ENCODE measurements around the gene LRRC1. TPM values are rescaled to one million over a fixed set of nuclear protein-coding genes. Genes with fewer than 3 reads are reported as not detected.
A peak's percentile ranks its signal among the peaks of the same experiment; 100 is the strongest.

Gene LRRC1
- total RNA-seq, 1 experiment from 2014 or later: 18.4 TPM

DNA sequence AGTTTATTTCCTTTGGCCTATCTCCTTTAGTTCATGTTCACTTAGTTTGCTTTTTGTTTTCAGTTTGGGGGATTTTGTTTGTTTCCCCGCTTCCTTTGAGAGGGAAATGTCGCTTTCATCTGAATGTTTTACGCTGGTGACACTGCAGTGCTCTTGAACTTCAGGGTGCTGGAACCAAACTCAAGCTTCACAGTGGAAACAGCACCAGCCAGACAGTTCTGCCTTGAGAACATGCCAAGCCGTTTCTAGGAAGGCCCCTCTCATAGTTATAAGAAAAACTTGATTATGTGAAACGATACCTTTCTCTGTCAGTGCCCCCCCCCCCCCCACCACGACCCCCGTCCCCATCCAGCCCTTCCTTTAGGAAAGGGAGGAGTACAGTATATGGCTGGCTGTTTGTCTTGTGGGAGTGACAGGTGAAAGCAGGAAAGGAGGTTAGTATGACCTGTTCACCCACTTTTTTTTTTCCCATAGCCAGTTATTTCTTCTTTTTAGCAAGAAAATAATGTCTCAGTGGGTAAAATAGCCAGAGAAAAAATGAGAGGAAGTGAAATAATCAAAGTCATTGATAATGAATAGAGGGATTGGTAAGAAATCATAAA lies 130.1 kb downstream of the LRRC1 start:
- no peak for DNase-seq (ENCODE audit: low read depth)

DNA sequence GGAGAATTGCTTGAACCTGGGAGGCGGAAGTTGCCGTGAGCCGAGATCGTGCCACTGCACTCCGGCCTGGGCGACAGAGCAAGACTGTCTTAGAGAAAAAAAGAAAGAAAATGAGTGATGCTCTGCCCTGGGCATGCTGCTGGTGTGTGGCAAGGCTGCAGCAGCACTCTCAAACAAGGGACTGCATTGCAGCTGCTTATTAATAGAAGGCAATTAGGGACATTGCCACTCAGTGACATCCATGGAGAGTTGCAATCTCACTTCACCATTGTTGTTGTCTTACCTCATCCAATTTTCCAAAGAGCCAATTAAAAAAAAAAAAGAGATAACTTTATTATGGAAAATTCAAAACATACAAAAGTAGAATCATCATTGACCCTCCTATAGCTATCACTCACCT lies 131.1 kb downstream of the LRRC1 start:
- no peak for DNase-seq (ENCODE audit: low read depth)

DNA sequence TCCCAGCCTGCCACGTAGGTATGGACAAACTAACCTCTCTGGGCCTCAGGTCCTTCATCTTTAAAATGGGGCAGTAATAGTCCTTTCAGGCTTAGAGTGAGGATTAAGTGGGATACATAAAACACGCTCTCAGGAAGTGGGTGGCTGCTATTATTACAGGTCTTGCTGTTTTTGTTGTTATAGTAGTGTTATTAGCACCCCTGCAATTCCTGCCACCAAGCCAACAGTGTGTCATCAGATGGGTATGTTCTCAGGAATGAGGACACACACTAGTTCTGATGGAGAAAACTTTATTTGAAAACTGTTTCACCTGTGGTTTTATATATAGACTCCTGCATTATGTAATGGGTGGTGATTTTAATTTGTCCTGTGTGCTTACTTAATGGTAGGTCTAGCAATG lies 131.7 kb downstream of the LRRC1 start:
- peak; percentile 91 for DNase-seq (ENCODE audit: low read depth)

DNA sequence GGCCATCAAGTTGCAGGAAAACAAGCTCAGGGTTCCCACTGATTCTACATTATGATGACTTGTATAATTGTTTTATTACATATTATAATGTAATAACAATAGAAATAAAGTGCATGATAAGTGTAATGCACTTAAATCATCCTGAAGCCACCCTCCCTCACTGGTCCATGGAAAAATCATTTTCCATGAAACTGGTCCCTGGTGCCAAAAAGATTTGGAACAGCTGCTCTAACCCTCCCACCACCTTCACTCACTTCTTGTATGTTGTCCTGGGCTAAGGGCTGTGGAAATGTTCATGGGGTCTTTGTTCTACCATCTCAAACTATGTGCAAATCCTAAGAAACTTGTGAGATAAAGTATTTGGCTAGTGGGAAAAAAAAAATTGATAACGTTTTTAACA lies 133.8 kb downstream of the LRRC1 start:
- DNase-seq (ENCODE audit: low read depth): no peak

DNA sequence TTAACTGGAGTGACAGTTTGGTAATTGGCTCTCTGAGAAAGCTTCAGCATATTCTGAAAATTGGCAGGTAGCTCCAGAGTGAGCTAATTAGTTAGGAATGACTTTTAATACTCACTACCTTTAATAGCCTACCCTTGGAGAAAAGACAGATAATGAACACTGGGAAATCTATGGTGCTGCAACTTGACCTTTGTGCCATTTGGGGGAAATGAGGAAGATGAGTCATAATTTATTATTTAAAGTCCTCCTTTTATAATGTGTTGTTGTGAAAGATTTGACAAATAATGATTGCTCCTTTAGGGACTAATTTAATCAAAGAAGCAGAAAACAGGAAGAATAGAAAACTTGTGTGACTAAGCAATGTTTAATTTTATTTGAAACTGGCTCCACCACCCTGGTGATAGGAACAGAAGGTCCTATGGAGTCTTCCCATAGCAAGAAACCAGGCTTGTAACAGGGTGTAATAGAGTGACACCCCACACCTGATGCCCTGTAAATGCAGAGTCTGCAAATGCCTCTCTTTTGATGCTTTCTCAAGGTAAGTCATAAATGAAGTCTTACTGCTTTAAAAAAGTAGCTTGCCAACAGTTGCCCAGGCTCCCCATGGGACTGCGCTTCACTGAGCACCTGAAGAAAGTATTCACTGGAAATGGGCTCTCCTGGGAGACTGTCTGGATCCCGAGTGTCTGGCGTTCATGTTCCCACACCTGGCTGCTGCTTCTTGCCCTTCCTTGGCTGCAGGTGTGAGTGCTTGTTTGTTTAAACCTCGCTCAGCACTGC lies 134.4 kb downstream of the LRRC1 start:
- peak; percentile 90 for DNase-seq (ENCODE audit: low read depth)

DNA sequence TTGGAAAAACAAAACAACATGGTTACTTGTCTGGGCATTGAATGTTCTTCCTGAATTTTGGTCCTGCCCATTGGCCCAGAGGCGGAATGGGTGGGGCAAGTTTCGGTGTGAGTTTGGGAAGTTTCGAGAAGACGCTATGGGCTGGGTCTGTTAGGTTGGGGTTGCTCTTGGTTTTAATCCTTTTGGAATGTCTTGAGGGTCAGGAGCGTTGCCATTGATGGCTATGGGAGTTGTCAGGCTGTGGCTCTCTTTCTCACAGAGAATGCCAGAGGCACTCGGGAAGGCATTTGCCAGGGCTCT lies 135.0 kb downstream of the LRRC1 start:
- no peak for DNase-seq (ENCODE audit: low read depth)

DNA sequence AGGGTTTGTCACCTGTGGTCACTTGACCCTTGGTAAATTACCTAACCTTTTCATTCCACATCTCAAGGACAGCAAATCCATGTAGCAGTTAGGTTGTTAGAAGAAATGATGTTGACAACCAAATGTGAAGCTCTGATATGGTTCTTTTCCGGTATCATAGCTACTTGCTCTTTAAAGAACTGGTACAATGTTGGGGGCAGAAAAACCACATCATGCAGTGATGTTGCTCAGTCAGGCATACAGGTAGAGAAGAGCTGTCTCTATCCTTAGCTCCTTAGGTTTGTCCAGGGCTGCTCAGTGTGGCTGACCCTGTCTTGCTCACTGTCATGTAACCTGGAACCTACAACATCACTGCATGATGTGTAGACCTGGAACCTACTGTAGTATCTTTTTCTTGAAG lies 135.5 kb downstream of the LRRC1 start:
- no peak for DNase-seq (ENCODE audit: low read depth)

DNA sequence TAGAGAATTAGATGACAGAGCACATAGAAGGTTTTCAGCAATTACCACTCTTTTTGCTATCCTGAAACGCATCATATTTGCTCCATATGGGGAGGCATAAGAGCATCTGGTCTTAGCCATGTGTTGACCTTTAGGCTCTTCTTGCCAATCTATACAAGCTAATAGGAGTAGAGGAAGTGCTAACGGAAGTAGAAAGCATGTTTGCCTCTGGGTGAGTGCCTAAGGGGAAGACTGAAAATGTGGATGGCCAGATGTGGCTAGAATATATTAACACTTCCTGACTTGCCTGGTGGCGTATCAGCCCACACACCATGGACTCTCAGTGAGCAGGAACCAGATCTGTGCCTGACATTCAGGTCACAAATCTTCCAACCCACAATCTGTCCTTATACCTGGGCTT lies 136.3 kb downstream of the LRRC1 start:
- no peak for DNase-seq (ENCODE audit: low read depth)

DNA sequence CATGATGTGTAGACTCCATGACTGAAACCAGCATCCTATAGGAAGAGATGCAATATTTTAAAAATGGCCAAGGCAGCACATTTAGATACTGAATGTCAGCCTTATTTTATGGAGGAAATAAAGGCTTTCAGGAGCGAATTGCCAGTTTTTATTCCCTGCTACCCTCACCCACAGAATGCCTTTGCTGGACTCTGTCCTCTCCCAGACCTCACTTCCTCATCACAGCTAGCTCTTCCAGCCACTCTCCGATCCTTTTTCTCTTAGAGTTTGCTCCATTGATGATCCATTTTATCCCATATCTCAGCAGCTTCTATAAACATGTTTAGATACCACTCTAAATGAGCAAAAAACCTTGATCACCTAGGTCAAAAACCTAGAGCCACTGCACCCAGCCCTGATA lies 137.7 kb downstream of the LRRC1 start:
- no peak for DNase-seq (ENCODE audit: low read depth)

DNA sequence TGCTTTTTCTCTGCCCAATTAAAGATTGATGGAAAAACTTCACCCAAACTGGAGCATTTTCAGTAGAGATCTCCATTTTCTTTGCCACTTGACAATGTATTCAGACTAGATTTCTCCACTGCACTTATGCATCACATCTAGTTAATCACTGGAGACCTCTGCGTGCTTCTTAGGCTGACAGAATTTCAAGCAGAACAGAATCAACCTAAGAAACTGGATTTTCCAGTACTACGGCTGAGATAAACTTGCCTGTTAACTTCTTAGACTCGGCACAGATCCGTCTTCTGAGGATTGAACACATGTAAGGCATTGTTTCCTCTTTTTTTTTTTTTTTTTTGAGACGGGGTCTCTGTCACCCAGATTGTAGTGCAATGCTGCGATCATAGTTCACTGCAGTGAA lies 139.2 kb downstream of the LRRC1 start:
- DNase-seq (ENCODE audit: low read depth): no peak

DNA sequence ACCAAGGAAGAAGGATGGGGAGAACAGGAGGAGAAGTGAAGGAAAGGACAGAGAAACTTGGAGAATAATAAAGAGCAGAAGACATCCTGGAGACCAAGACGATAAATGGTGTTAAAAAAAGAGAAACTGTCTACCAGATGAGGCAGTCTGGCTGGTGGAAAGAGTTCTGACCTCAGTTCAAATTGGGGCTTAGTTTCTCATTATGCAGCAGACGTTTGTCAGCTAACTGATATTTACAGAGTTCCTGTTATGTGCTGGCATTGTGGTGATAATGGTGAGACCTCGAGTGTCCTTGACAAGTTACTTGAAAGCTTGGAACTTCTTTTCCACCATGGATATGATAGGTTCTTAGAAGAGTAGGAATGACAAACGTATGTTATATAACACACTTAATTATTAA lies 142.7 kb downstream of the LRRC1 start:
- no peak for DNase-seq (ENCODE audit: low read depth)

DNA sequence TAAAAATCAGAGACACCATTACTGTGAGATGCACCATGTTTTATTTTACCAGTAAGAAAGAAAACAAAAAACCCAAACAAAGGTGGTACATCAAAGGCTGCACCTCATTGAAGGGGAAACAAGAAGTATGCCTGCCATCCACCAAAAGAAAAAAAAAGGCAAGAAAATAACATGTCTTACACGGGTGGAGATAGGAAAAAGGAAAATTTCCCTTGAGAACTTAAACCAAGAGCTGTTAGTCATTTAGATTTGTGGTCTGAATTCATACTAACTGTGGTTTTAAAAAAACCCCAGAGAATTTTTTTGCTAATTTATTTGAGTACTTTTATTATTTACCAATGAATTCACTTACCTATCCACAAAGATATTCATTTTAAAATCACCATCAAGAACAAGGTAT lies 144.0 kb downstream of the LRRC1 start:
- DNase-seq (ENCODE audit: low read depth): peak; percentile 75

DNA sequence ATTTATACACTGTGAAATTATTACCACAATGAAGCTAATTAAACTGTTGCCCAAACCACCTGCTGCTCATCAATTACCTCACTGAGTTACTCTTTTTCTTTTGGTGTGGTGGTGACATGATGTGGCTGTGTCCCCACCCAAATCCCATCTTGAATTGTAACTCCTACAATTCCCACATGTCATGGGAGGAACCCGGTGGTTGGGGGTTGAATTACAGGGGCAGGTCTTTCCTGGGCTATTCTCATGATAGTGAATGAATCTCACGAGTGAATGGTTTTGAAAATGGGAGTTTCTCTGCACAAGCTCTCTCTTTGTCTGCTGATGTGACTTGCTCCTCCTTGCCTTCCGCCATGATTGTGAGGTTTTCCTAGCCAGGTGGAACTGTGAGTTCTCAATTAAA lies 145.0 kb downstream of the LRRC1 start:
- DNase-seq (ENCODE audit: low read depth): no peak

DNA sequence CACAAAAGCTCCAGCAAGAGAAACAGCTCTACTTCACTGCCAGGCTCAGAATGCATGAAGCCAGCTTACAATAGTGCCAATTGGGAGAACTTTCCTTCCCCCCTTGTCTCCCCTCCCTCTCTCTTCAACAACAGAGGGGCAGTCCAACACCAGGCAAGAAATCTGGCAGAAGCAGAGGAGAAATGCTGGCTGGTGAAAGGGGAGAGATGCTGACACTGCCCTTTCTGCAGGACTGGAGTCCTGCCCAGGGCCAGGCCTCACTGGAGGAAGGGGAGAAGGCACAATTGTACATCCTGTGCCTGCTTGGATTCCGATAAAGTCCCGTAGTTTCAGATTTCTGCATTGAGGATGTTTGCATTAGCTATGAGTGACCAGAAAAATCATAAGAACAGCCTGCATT lies 148.6 kb downstream of the LRRC1 start:
- DNase-seq (ENCODE audit: low read depth): no peak

DNA sequence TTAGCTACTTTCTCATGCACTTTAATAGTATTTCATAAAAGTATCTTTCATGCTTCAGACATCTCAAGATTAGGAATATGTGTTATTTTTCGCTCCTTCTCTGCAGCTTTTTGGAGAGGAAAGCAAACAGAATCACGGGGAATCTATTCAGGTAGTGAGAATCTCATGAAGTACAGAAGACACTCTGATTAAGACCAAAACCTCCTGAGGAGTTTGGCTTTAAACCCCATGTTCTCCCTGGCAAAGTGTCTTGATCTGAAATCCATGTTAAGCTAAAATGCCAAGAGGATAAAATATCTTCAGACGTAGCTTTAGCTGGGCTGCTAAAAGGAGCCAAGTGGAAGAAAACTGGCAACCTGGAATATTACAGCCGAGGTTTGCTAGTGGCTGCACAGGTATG lies 149.3 kb downstream of the LRRC1 start:
- DNase-seq (ENCODE audit: low read depth): no peak

DNA sequence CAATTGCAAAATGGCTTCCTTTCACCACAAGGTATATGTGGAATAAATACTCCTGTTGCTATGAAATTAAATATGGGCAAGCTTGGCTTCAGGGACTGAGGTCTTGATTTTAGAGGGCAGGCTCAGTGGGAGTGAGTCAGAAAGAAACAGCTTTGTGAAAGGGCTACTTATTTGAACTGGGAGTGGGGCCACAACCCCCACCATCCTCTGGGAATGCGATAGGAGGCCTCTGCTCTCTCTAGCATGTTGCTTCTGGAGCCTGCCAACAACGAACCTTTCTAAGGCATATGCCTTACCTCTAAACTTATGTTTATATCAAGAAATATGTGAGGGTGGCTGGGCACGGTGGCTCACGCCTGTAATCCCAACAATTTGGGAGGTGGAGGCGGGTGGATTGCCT lies 149.7 kb downstream of the LRRC1 start:
- DNase-seq (ENCODE audit: low read depth): no peak

DNA sequence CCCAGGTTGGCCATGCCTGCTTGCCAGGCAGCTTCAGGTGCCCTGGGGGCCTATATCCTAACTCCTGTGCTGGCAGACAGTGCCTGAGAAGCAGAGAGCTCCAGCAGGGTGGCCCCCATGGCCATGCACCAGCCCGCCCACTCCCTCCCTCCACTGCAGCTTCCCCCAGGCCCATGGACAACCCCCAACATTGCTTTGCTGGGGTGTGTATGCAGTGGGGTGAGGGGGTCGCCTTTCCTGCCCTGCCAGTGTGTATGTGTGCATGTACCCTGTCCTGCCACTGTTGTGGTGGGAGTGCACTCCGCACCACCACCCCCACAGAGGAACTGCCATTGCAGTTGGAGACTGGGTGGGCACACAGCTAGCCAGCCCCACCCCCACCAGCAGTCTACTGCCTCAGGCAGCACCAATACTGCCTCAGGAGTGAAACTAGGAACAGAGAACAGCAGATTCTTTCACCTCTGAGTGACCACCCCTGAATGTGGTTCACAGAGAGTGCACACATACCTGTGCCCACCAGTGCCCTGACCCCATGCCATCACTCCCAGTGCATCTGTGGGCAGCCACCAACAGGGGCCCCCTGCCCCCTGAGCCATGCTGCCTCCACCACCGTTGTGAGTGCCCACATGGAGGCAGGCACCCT lies 151.1 kb downstream of the LRRC1 start:
- DNase-seq (ENCODE audit: low read depth): no peak

DNA sequence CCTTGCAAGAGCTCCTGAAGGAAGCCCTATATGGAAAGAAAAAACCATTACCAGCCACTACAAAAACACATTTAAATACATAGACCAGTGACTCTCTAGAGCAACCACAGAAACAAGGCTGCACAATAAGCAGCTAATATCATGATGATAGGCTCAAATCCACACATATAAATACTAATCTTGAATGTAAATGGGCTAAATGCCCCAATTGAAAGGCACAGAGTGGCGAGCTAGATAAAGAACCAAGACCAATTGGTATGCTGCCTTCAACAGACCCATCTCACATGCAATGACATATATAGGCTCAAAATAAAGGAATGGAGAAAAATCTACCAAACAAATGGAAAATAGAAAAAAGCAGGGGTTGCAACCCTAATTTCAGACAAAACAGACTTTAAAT lies 153.0 kb downstream of the LRRC1 start:
- no peak for DNase-seq (ENCODE audit: low read depth)

DNA sequence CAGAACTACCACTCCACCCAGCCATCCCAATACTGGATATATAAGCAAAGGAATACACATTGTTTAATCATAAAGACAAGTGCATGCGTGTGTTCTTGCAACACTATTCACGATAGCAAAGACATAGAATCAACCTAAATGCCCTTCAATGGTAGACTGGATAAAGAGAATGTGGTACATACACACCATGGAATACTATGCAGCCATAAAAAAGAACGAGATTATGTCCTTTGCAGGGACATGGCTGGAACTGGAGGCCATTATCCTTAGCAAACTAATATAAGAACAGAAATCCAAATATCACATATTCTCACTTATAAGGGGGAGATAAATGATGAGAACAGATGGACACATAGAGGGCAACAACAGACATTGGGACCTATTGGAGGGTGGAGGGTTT lies 156.6 kb downstream of the LRRC1 start:
- no peak for DNase-seq (ENCODE audit: low read depth)

DNA sequence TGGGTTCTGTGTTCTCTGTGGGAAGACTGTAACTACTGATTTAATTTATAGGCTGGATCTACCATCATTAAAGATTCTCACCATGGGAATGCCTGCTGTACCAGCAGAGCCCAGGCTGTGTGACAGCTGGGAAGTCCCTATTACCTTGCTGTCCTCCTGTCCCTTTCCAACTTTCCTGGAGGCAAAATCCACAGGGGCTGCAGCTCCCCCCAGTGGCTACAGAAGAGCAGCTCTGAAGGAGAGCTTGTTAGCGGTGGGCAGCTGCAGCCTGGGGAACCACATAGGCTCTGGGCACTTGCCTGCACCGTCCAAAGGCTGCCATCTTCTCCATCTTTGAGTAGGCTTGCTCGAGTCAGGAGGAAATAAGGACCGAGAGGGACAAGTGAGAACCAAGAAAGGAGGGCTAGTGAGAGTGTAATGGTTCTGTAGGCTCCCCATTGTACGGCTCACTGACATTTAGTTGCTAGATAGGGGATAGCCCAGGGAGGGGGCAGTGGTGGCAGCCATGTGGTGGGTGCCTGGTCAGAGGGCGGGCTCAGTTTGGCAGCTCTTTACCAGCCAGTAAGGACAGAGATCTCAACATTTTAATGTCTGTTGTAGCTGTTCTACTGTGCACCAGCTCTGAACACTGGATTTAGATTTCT lies 161.4 kb downstream of the LRRC1 start:
- DNase-seq (ENCODE audit: low read depth): peak; percentile 80

DNA sequence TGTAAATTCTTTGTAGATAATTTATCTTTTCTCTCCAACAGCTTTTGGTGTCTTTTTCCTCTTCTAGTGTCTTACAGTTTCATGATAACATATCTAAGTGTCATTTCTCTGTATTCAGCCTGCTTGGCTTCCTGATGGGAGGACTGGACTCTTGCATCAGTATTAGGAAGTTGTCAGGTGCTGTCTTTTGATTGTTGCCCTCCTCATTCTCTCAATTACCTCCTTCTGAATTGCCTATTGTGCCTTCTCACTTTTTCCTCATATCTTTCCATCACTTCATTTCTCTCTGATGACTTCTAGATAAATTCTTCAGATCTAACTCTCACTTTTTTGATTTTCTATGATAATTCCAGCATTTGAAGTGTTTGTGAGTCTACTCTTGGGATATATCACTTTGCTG lies 162.0 kb downstream of the LRRC1 start:
- DNase-seq (ENCODE audit: low read depth): no peak

DNA sequence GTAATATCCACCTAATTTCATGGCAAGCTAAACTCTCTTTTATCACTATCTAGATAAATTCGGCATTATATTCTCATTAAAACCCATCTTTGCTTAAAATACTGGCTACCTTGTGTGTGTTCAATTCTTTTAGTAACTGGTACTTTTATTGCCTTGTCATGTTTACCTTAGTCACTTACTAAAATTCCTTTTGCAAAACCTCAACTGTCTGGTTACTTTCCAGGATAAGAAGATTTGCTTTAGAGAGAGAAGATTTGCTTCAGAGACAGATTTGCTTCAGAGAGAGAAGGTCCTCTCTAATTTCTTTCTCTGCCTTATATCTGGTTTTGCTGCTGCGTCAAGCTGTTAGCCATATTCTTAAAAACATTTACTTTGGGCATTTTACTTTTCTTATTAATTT lies 164.9 kb downstream of the LRRC1 start:
- peak; percentile 89 for DNase-seq (ENCODE audit: low read depth)

DNA sequence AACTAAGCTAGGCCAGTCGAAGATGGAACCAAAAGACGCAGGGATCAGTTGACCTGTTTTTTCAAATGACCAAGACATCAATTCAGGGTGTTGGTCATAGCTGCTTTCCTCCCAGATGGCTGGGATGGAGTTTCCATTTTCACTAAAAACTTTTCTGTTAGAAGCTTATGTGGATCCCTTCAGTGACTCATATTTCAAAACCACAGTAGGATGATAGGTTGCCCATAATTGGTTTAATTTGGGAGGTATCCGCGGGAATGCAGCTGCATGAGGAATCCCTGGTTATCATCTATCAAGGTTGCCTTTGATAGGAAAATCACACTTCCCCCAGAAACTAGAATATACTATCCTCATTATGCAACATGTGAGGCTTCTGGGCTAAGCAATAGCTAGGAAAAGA lies 165.5 kb downstream of the LRRC1 start:
- DNase-seq (ENCODE audit: low read depth): peak; percentile 91

All from M059J (cell line).